SK-N-SH treated with all-trans-retinoic acid at 6 μM for 48 hours (cell line): ENCODE data around the gene ZNF232.
"Not testable (repeated sequence)": the region's sequence is repeated elsewhere in the genome, so short reads cannot be mapped to it uniquely, and the experiment has no call there.

ENCODE experiments used
- ATAC-seq: fragments of 200-7000 bp; cut with Tn5 transposase; 3 replicates; pipeline ENCODE4 v1.9.1; 2020; ENCODE audit warnings: mild to moderate bottlenecking, moderate library complexity
- ARNTL ChIP-seq: fragments of 450-650 bp; formaldehyde crosslinking; IDR thresholded peaks from 2 replicates; pipeline ENCODE4 v1.5.0; 2020; ENCODE audit warnings: low read depth, mild to moderate bottlenecking, moderate library complexity, borderline replicate concordance
- BACH2 ChIP-seq: fragments of 250-450 bp; sonication (Bioruptor Pico); IDR thresholded peaks from 2 replicates; pipeline ENCODE4 v1.9.0; 2021; ENCODE audit warnings: mild to moderate bottlenecking, borderline replicate concordance
- CSDC2 ChIP-seq: fragments of 250-450 bp; sonication (Bioruptor Pico); IDR thresholded peaks from 2 replicates; pipeline ENCODE4 v1.5.0; 2020; ENCODE audit warnings: mild to moderate bottlenecking, moderate library complexity
- CSRNP3 ChIP-seq: fragments of 250-450 bp; sonication (Bioruptor Pico); IDR thresholded peaks from 2 replicates; pipeline ENCODE4 v1.5.1; 2021; ENCODE audit warnings: mild to moderate bottlenecking, moderate library complexity
- ESRRG ChIP-seq: fragments of 250-450 bp; sonication (Bioruptor Pico); IDR thresholded peaks from 2 replicates; pipeline ENCODE4 v1.6.1; 2021; ENCODE audit warnings: mild to moderate bottlenecking
- GLIS3 ChIP-seq: fragments of 250-450 bp; sonication (Bioruptor Pico); IDR thresholded peaks from 2 replicates; pipeline ENCODE4 v1.5.0; 2020; ENCODE audit warnings: mild to moderate bottlenecking, moderate library complexity
- ISL1 ChIP-seq: fragments of 250-450 bp; sonication (Bioruptor Pico); IDR thresholded peaks from 2 replicates; pipeline ENCODE4 v2.1.2; 2022; ENCODE audit warnings: mild to moderate bottlenecking, moderate library complexity
- POU6F1 ChIP-seq: fragments of 250-450 bp; sonication (Bioruptor Pico); IDR thresholded peaks from 2 replicates; pipeline ENCODE4 v1.8.0; 2021; ENCODE audit warnings: low read depth, mild to moderate bottlenecking, moderate library complexity, borderline replicate concordance
- PPARA ChIP-seq: fragments of 250-450 bp; sonication (Bioruptor Pico); IDR thresholded peaks from 2 replicates; pipeline ENCODE4 v1.5.0; 2020; ENCODE audit warnings: mild to moderate bottlenecking, borderline replicate concordance
- RARB ChIP-seq: fragments of 250-450 bp; sonication (Bioruptor Pico); IDR thresholded peaks from 2 replicates; pipeline ENCODE4 v1.8.0; 2021; ENCODE audit warnings: mild to moderate bottlenecking, moderate library complexity
- SNAI2 ChIP-seq: fragments of 250-450 bp; sonication (Bioruptor Pico); IDR thresholded peaks from 2 replicates; pipeline ENCODE4 v1.5.0; 2020; ENCODE audit warnings: mild to moderate bottlenecking, moderate library complexity
- TCF4 ChIP-seq: fragments of 250-450 bp; sonication (Bioruptor Pico); IDR thresholded peaks from 2 replicates; pipeline ENCODE4 v1.8.0; 2021; ENCODE audit warnings: mild to moderate bottlenecking, moderate library complexity, borderline replicate concordance
- TOX ChIP-seq: fragments of 250-450 bp; sonication (Bioruptor Pico); IDR thresholded peaks from 2 replicates; pipeline ENCODE4 v1.8.0; 2021; ENCODE audit warnings: mild to moderate bottlenecking, moderate library complexity, borderline replicate concordance
- TSHZ2 ChIP-seq: fragments of 250-450 bp; sonication (Bioruptor Pico); IDR thresholded peaks from 2 replicates; pipeline ENCODE4 v1.5.0; 2020; ENCODE audit warnings: mild to moderate bottlenecking, moderate library complexity
- ZC3H10 ChIP-seq: fragments of 250-450 bp; sonication (Bioruptor Pico); IDR thresholded peaks from 2 replicates; pipeline ENCODE4 v1.5.1; 2021; ENCODE audit warnings: mild to moderate bottlenecking, moderate library complexity
- ZFP3 ChIP-seq: fragments of 250-450 bp; sonication (Bioruptor Pico); IDR thresholded peaks from 2 replicates; pipeline ENCODE4 v1.5.0; 2020; ENCODE audit warnings: mild to moderate bottlenecking, moderate library complexity
- ZNF8 ChIP-seq: fragments of 450-650 bp; formaldehyde crosslinking; IDR thresholded peaks from 2 replicates; pipeline ENCODE4 v1.5.0; 2020; ENCODE audit warnings: mild to moderate bottlenecking, moderate library complexity

Gene ZNF232

GRCh38 chr17:5135726-5136579 lies 24.3 kb upstream of the ZNF232 start:
- no peak for ATAC-seq
- TF ChIP-seq RARB, result no peak
- TF ChIP-seq ESRRG (CRISPR knock-in tag), result no peak
- no peak for TF ChIP-seq CSDC2 (CRISPR knock-in tag)
- no peak for TF ChIP-seq TSHZ2 (CRISPR knock-in tag)
- no peak for TF ChIP-seq ZC3H10 (CRISPR knock-in tag)
- TF ChIP-seq ARNTL (CRISPR knock-in tag), result no peak
- no peak for TF ChIP-seq PPARA
- no peak for TF ChIP-seq GLIS3 (CRISPR knock-in tag)
- TF ChIP-seq ZNF8 (CRISPR knock-in tag), result no peak
- TF ChIP-seq BACH2 (CRISPR knock-in tag), result no peak
- TF ChIP-seq SNAI2 (CRISPR knock-in tag), result no peak
- TF ChIP-seq CSRNP3 (CRISPR knock-in tag), result no peak
- TF ChIP-seq POU6F1 (CRISPR knock-in tag), result no peak
- TF ChIP-seq TCF4 (CRISPR knock-in tag), result no peak
- TF ChIP-seq ISL1 (CRISPR knock-in tag), result no peak
- no peak for TF ChIP-seq ZFP3 (CRISPR knock-in tag)

GRCh38 chr17:5135131-5135712 lies 23.5 kb upstream of the ZNF232 start:
- ATAC-seq, result not testable (repeated sequence)

- not testable (repeated sequence) for ATAC-seq
Observed at GRCh38 chr17:5134571-5134970, 22.9 kb upstream of the ZNF232 start.

GRCh38 chr17:5133961-5134360 lies 22.3 kb upstream of the ZNF232 start:
- not testable (repeated sequence) for ATAC-seq

- ATAC-seq, result no peak
- TF ChIP-seq TOX (CRISPR knock-in tag) (no peak), ZNF8 (CRISPR knock-in tag) (no peak), RARB (no peak), PPARA (no peak)
Observed at GRCh38 chr17:5133311-5133710, 21.6 kb upstream of the ZNF232 start.

- ATAC-seq, result not testable (repeated sequence)
Observed at GRCh38 chr17:5132503-5133225, 21.0 kb upstream of the ZNF232 start.

GRCh38 chr17:5131799-5132502 lies 20.3 kb upstream of the ZNF232 start:
- ATAC-seq, result not testable (repeated sequence)
